Fibroblast of villous mesenchyme (primary cell): ENCODE measurements around the gene SPINK5. TPM values are rescaled to one million over a fixed set of nuclear protein-coding genes. Genes with fewer than 3 reads are reported as not detected.

Experiments
- DNase-seq: peaks from one replicate; pipeline ENCODE4 v3.0.0-alpha.2; 2010; ENCODE audit warnings: low read depth
- H3K4me3 ChIP-seq: 2 replicates; pipeline ENCODE4 v1.5.1; 2011; ENCODE audit warnings: low read depth, mild to moderate bottlenecking, low read length
- CTCF ChIP-seq: IDR thresholded peaks from 2 replicates; pipeline ENCODE4 v1.5.1; 2012; ENCODE audit warnings: low read depth, mild to moderate bottlenecking, low read length; ENCODE audit not compliant: insufficient read depth
- total RNA-seq: library from RNA; depleted of rRNA; stranded (reverse); fragments of >200 nt; gene quantifications from 2 replicates; pipeline ENCODE4 v1.2.3, GENCODE V29; 2012

Gene SPINK5
- total RNA-seq, 1 donor = not detected

GRCh38 chr5:148166550-148167283 lies 102.9 kb downstream of the SPINK5 start:
- no peak overlapping the region for H3K4me3 ChIP-seq
- no peak for TF ChIP-seq CTCF
- peak; percentile 11 for DNase-seq

GRCh38 chr5:148168246-148168645 lies 104.5 kb downstream of the SPINK5 start, which contains the start of gene SPINK14:
Gene SPINK14 (plus strand): TSS chr5:148168546. CDS start chr5:148169733, 1,187 bp downstream.
- H3K4me3 ChIP-seq = no peak within 1 kb of the TSS
- no peak for DNase-seq
- no peak for TF ChIP-seq CTCF

- TF ChIP-seq CTCF = no peak
- DNase-seq = no peak
- H3K4me3 ChIP-seq = no peak overlapping the region
These were observed 108.6 kb downstream of the SPINK5 start for GRCh38 chr5:148172377-148172776.

- no peak for TF ChIP-seq CTCF
- no peak for DNase-seq
- H3K4me3 ChIP-seq = no peak overlapping the region
These were observed 112.7 kb downstream of the SPINK5 start for GRCh38 chr5:148176480-148176879.

GRCh38 chr5:148177207-148177606 lies 113.4 kb downstream of the SPINK5 start:
- no peak for DNase-seq
- TF ChIP-seq CTCF = no peak
- H3K4me3 ChIP-seq = no peak overlapping the region

GRCh38 chr5:148179234-148179824 lies 115.5 kb downstream of the SPINK5 start:
- peak; percentile 68 for DNase-seq

More at GRCh38 chr5:148179234-148179824, 115.5 kb downstream of the SPINK5 start:
- TF ChIP-seq CTCF = peak; percentile 70
- no peak overlapping the region for H3K4me3 ChIP-seq
